ENCODE results near the gene TK2.

The TK2 gene

GRCh38 chr16:66462912-66463311 is 87.0 kb downstream of the TK2 start:
- no peak for TF ChIP-seq CTCF (conservative IDR thresholded peaks at IDR 0.05; ENCODE audit: control insufficient read depth, insufficient read depth, low read depth, low read length)
- no peak overlapping the region for H3K4me3 ChIP-seq (ENCODE audit: control insufficient read depth, low read depth, low read length)
- peak; percentile 17 for DNase-seq (ENCODE audit: low read depth)

- no peak for TF ChIP-seq CTCF (conservative IDR thresholded peaks at IDR 0.05; ENCODE audit: control insufficient read depth, insufficient read depth, low read depth, low read length)
- DNase-seq (ENCODE audit: low read depth), result no peak
- no peak overlapping the region for H3K4me3 ChIP-seq (ENCODE audit: control insufficient read depth, low read depth, low read length)
Observed at GRCh38 chr16:66460703-66461102, 89.2 kb downstream of the TK2 start.

- TF ChIP-seq CTCF (conservative IDR thresholded peaks at IDR 0.05; ENCODE audit: control insufficient read depth, insufficient read depth, low read depth, low read length), result no peak
- no peak overlapping the region for H3K4me3 ChIP-seq (ENCODE audit: control insufficient read depth, low read depth, low read length)
- DNase-seq (ENCODE audit: low read depth), result no peak
Observed at GRCh38 chr16:66459878-66460277, 90.0 kb downstream of the TK2 start.

- H3K4me3 ChIP-seq (ENCODE audit: control insufficient read depth, low read depth, low read length), result no peak overlapping the region
- no peak for TF ChIP-seq CTCF (conservative IDR thresholded peaks at IDR 0.05; ENCODE audit: control insufficient read depth, insufficient read depth, low read depth, low read length)
- DNase-seq (ENCODE audit: low read depth), result no peak
Observed at GRCh38 chr16:66458853-66459252, 91.1 kb downstream of the TK2 start.

GRCh38 chr16:66458292-66458691 is 91.6 kb downstream of the TK2 start:
- no peak for TF ChIP-seq CTCF (conservative IDR thresholded peaks at IDR 0.05; ENCODE audit: control insufficient read depth, insufficient read depth, low read depth, low read length)

More at GRCh38 chr16:66458292-66458691, 91.6 kb downstream of the TK2 start:
- no peak overlapping the region for H3K4me3 ChIP-seq (ENCODE audit: control insufficient read depth, low read depth, low read length)
- no peak for DNase-seq (ENCODE audit: low read depth)

Measured in fibroblast of mammary gland (primary cell).